Keratinocyte (primary cell): ENCODE data around the gene DYRK2.

ENCODE experiments used
- CTCF ChIP-seq, 3 experiments: IDR thresholded peaks in 1 of 3; conservative IDR thresholded peaks in 1 of 3; optimal IDR thresholded peaks in 1 of 3; 2 replicates in 2 of 3; 3 replicates in 1 of 3; pipeline versions ENCODE3 to v1.5.1; 2011; ENCODE audit warnings: low read length in 3 of 3, mild to moderate bottlenecking in 3 of 3, moderate library complexity in 2 of 3, control low read depth in 1 of 3, inconsistent platforms in 1 of 3; ENCODE audit not compliant: insufficient read depth in 2 of 3; ENCODE audit errors: extremely low read depth in 1 of 3
- EZH2 ChIP-seq: IDR thresholded peaks from one replicate; pipeline ENCODE4 v1.6.1; 2012; ENCODE audit warnings: inconsistent platforms, mild to moderate bottlenecking, low read length, moderate library complexity

GRCh38 chr12:67681941-67682620 is 33.5 kb downstream of the DYRK2 start:
- TF ChIP-seq CTCF (optimal IDR thresholded peaks at IDR 0.05 in 1 of 3, IDR thresholded peaks at IDR 0.05 in 1 of 3, conservative IDR thresholded peaks at IDR 0.05 in 1 of 3; ENCODE audit: extremely low read depth in 1 of 3, insufficient read depth in 2 of 3, low read length in 3 of 3) = no peak
- no peak for TF ChIP-seq EZH2
